T-helper 2 cell treated with Interferon-gamma antibody and Interleukin-4, amounts not matched to agents 5 μg/mL and 100 μg/mL, for 36 hours (primary cell): Measurements from ENCODE around the gene SERINC5.

ENCODE experiments used
- DNase-seq: peaks from one replicate; pipeline ENCODE4 v3.0.0; 2021; ENCODE audit warnings: low spot score
- H3K27ac Mint-ChIP-seq: one replicate; pipeline ENCODE4 v1.8.0; 2021; ENCODE audit warnings: mild to moderate bottlenecking, mixed read lengths
- H3K27me3 Mint-ChIP-seq: one replicate; pipeline ENCODE4 v1.8.0; 2021; ENCODE audit warnings: low read depth, mixed read lengths
- H3K36me3 Mint-ChIP-seq: one replicate; pipeline ENCODE4 v1.8.0; 2021; ENCODE audit warnings: low read depth, mixed read lengths
- H3K4me1 Mint-ChIP-seq: one replicate; pipeline ENCODE4 v1.8.0; 2021; ENCODE audit warnings: low read depth, mixed read lengths
- H3K4me3 Mint-ChIP-seq: one replicate; pipeline ENCODE4 v1.8.0; 2022; ENCODE audit warnings: mild to moderate bottlenecking, moderate library complexity, mixed read lengths
- H3K9me3 Mint-ChIP-seq: one replicate; pipeline ENCODE4 v1.8.0; 2021; ENCODE audit warnings: mixed read lengths

Gene SERINC5

GRCh38 chr5:80067016-80067415, 188.8 kb downstream of the SERINC5 start:
- H3K4me1 Mint-ChIP-seq = peaks cover 14% of the 10 kb centered on the region
- no peak for DNase-seq
- H3K36me3 Mint-ChIP-seq = no peaks in the 10 kb centered on the region
- H3K4me3 Mint-ChIP-seq = no peak overlapping the region
- H3K27ac Mint-ChIP-seq = no peak overlapping the region
- no peaks in the 10 kb centered on the region for H3K9me3 Mint-ChIP-seq
- H3K27me3 Mint-ChIP-seq = no peaks in the 10 kb centered on the region

GRCh38 chr5:80064124-80064523, 191.7 kb downstream of the SERINC5 start:
- no peaks in the 10 kb centered on the region for H3K9me3 Mint-ChIP-seq
- no peak for DNase-seq

More at GRCh38 chr5:80064124-80064523, 191.7 kb downstream of the SERINC5 start:
- Mint-ChIP-seq H3K27me3 (no peaks in the 10 kb centered on the region), H3K27ac (no peak overlapping the region), H3K4me1 (peaks cover 5% of the 10 kb centered on the region), H3K36me3 (no peaks in the 10 kb centered on the region), H3K4me3 (no peak overlapping the region)
